ENCODE data around the gene ESR1.

- TF ChIP-seq CTCF (IDR thresholded peaks at IDR 0.05), result no peak
- TF ChIP-seq POLR2A (IDR thresholded peaks at IDR 0.05), result no peak
These were observed 10.5 kb upstream of the ESR1 start for GRCh38 chr6:151796842-151797530.

Data from right lobe of liver (tissue), 4 donors.